MM.1S (cell line): ENCODE data around the gene MEGF10.

ENCODE experiments used
- DNase-seq: peaks from one replicate; pipeline ENCODE4 v3.0.0-alpha.2; 2015
- H2AFZ ChIP-seq: fragments of 300-600 bp; sonication (generic); 2 replicates; pipeline ENCODE4 v1.6.0; 2016; ENCODE audit warnings: antibody characterized with exemption, low read length
- H3F3A ChIP-seq: fragments of 300-600 bp; sonication (generic); 2 replicates; pipeline ENCODE4 v1.6.1; 2016; ENCODE audit warnings: mild to moderate bottlenecking, antibody characterized with exemption, low read length, moderate library complexity, mixed read lengths; ENCODE audit not compliant: insufficient read depth
- H3K27ac ChIP-seq: fragments of 300-600 bp; sonication (generic); 2 replicates; pipeline ENCODE4 v1.5.1; 2016; ENCODE audit warnings: mild to moderate bottlenecking, low read length
- H3K27me3 ChIP-seq: fragments of 300-600 bp; sonication (generic); replicated peaks from 2 replicates; pipeline ENCODE4 v1.6.0; 2016; ENCODE audit warnings: low read length; ENCODE audit not compliant: insufficient read depth
- H3K36me3 ChIP-seq: fragments of 300-600 bp; sonication (generic); replicated peaks from 2 replicates; pipeline ENCODE4 v1.6.1; 2016; ENCODE audit warnings: mild to moderate bottlenecking, low read length, mixed read lengths; ENCODE audit not compliant: insufficient read depth
- H3K4me1 ChIP-seq: fragments of 300-600 bp; sonication (generic); 2 replicates; pipeline ENCODE4 v1.6.1; 2016; ENCODE audit warnings: low read length, mixed read lengths
- H3K4me2 ChIP-seq: fragments of 300-600 bp; sonication (generic); 2 replicates; pipeline ENCODE4 v1.6.0; 2016; ENCODE audit warnings: low read depth, low read length
- H3K4me3 ChIP-seq: fragments of 300-600 bp; sonication (generic); 2 replicates; pipeline ENCODE4 v1.5.1; 2016; ENCODE audit warnings: low read length, mixed read lengths
- H3K79me2 ChIP-seq: fragments of 300-600 bp; sonication (generic); 2 replicates; pipeline ENCODE4 v1.6.1; 2016; ENCODE audit warnings: mixed run types, low read length, mixed read lengths
- H3K9ac ChIP-seq: fragments of 300-600 bp; sonication (generic); 2 replicates; pipeline ENCODE4 v1.6.1; 2016; ENCODE audit warnings: low read length, mixed read lengths
- H3K9me2 ChIP-seq: fragments of 300-600 bp; sonication (generic); replicated peaks from 2 replicates; pipeline ENCODE4 v1.6.1; 2016; ENCODE audit warnings: mild to moderate bottlenecking, low read length, mixed read lengths; ENCODE audit not compliant: insufficient read depth
- H3K9me3 ChIP-seq: fragments of 300-600 bp; sonication (generic); replicated peaks from 2 replicates; pipeline ENCODE4 v1.6.1; 2016; ENCODE audit warnings: mild to moderate bottlenecking, low read length, mixed read lengths; ENCODE audit not compliant: insufficient read depth
- H4K20me1 ChIP-seq: fragments of 300-600 bp; sonication (generic); 2 replicates; pipeline ENCODE4 v1.6.1; 2016; ENCODE audit warnings: mild to moderate bottlenecking, low read length, moderate library complexity, mixed read lengths; ENCODE audit not compliant: insufficient read depth
- EZH2 ChIP-seq: fragments of 300-600 bp; sonication (generic); optimal IDR thresholded peaks from 2 replicates; pipeline ENCODE3; 2017; ENCODE audit warnings: low read depth, mild to moderate bottlenecking, antibody characterized with exemption, low read length, mixed read lengths
- EZH2phosphoT487 ChIP-seq: fragments of 300-600 bp; sonication (generic); IDR thresholded peaks from 2 replicates; pipeline ENCODE4 v1.6.1; 2018; ENCODE audit warnings: antibody characterized with exemption, low read length
- TF ChIP-seq, protein P1 (sequence below): fragments of 300-600 bp; sonication (generic); IDR thresholded peaks from 2 replicates; pipeline ENCODE4 v1.5.1; 2016; ENCODE audit warnings: antibody characterized with exemption, low read length, mixed read lengths

Gene MEGF10

DNA sequence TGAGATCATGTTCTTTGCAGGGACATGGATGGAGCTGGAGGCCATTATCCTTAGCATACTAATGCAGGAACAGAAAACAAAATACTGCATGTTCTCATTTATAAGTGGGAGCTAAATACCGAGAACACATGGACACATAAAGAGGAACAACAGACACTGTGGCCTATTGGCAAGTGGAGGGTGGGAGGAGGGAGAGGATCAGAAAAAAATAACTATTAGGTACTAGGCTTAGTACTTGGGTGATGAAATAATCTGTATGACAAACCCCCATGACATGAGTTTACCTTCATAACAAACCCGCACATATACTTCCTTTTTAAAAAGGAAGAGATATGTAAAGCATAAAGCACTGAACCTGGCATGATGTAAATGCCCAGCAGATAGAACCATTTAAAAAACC, 99.0 kb downstream of the MEGF10 start:
- Histone ChIP-seq H3K4me3 (no peak overlapping the region), H3K27ac (no peak overlapping the region), H3K4me1 (peaks cover 8% of the 10 kb centered on the region; the same call in 1 of the 2 replicates), H3K36me3 (no peaks in the 10 kb centered on the region), H3K27me3 (no peaks in the 10 kb centered on the region; the same call in 1 of the 2 replicates), H3K4me2 (no peak overlapping the region), H3K9me3 (no peaks in the 10 kb centered on the region), H3K79me2 (no peaks in the 10 kb centered on the region), H3K9me2 (no peaks in the 10 kb centered on the region), H4K20me1 (no peaks in the 10 kb centered on the region), H2AFZ (no peak overlapping the region), H3F3A (no peaks in the 10 kb centered on the region), H3K9ac (no peak overlapping the region)
- no peak for DNase-seq
- TF ChIP-seq EZH2phosphoT487, result no peak
- TF ChIP-seq EZH2, result no peak
- TF ChIP-seq, protein P1, sequence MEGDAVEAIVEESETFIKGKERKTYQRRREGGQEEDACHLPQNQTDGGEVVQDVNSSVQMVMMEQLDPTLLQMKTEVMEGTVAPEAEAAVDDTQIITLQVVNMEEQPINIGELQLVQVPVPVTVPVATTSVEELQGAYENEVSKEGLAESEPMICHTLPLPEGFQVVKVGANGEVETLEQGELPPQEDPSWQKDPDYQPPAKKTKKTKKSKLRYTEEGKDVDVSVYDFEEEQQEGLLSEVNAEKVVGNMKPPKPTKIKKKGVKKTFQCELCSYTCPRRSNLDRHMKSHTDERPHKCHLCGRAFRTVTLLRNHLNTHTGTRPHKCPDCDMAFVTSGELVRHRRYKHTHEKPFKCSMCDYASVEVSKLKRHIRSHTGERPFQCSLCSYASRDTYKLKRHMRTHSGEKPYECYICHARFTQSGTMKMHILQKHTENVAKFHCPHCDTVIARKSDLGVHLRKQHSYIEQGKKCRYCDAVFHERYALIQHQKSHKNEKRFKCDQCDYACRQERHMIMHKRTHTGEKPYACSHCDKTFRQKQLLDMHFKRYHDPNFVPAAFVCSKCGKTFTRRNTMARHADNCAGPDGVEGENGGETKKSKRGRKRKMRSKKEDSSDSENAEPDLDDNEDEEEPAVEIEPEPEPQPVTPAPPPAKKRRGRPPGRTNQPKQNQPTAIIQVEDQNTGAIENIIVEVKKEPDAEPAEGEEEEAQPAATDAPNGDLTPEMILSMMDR, result no peak

DNA sequence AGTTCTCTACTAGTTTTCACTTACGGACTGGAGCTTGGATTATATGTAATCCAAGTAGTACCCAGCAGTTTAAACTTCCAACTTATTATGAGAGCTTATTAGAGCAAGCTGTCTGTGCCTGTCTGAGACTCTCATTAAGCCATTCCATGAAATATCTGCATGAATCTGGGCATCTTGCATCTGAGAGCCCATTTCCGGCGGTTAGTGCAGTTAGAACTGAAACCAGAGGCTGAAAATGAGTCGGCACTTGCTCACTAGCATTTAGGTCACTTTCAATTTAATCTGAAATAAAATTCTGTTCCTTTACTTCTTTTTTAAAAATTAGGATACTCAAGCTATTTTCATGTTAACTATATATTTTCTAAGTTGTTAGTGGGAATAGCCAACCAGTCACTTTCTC, 102.2 kb downstream of the MEGF10 start:
- Histone ChIP-seq H3F3A (no peaks in the 10 kb centered on the region), H3K9ac (no peak overlapping the region), H2AFZ (peak overlapping the region; percentile 42), H3K36me3 (no peaks in the 10 kb centered on the region), H3K79me2 (no peaks in the 10 kb centered on the region), H3K4me2 (peak overlapping the region; percentile 43), H3K9me3 (no peaks in the 10 kb centered on the region), H4K20me1 (no peaks in the 10 kb centered on the region), H3K9me2 (no peaks in the 10 kb centered on the region), H3K4me1 (peaks cover 8% of the 10 kb centered on the region; the same call in 1 of the 2 replicates), H3K27me3 (no peaks in the 10 kb centered on the region; the same call in 1 of the 2 replicates), H3K4me3 (peak overlapping the region; percentile 30; the same call in 1 of the 2 replicates), H3K27ac (no peak overlapping the region)
- no peak for TF ChIP-seq EZH2
- TF ChIP-seq, protein P1, result no peak
- TF ChIP-seq EZH2phosphoT487, result no peak
- DNase-seq, result peak; percentile 46

DNA sequence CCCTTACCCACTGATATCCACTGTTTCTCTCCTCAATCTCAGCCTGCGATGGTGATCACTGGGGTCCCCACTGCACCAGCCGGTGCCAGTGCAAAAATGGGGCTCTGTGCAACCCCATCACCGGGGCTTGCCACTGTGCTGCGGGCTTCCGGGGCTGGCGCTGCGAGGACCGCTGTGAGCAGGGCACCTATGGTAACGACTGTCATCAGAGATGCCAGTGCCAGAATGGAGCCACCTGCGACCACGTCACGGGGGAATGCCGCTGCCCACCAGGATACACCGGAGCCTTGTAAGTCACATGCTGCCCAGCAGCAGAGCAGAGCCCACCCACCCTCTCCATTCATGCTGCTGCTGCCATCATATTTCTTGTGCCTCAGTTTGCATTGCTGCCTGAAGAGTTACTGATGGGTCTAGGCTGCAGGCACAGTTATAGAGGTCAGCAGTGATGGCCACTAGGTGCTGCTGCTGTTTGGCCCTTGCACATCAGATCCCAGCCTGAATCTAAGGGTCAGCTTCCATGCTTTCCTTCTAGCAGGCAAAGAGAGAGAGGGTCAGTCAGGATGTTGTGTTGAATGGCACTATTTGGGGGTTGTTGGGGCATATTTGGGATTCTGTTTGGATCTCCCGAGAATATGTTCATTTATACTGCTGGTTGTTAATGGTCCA, 106.0 kb downstream of the MEGF10 start:
- Histone ChIP-seq H3K9me2 (no peaks in the 10 kb centered on the region), H3K9ac (no peak overlapping the region), H3K9me3 (no peaks in the 10 kb centered on the region), H3K36me3 (no peaks in the 10 kb centered on the region), H3F3A (no peaks in the 10 kb centered on the region), H4K20me1 (no peaks in the 10 kb centered on the region), H3K4me3 (no peak overlapping the region), H3K4me1 (peaks cover 24% of the 10 kb centered on the region), H3K79me2 (no peaks in the 10 kb centered on the region), H3K27me3 (no peaks in the 10 kb centered on the region; the same call in 1 of the 2 replicates), H2AFZ (no peak overlapping the region), H3K27ac (no peak overlapping the region), H3K4me2 (no peak overlapping the region)
- no peak for DNase-seq
- TF ChIP-seq, protein P1, result no peak
